GM12892 (cell line): ENCODE results near the gene NCOA1.
A peak's percentile ranks its signal among the peaks of the same experiment; 100 is the strongest.

Source experiments
- DNase-seq: peaks from one replicate; pipeline ENCODE4 v3.0.0; 2011; ENCODE audit not compliant: insufficient read length
- FAIRE-seq: peaks from 2 replicates; lab custom pipeline; 2011; peaks lifted over from hg19 to GRCh38; lab: Jason Lieb, UNC
- POLR2A ChIP-seq: IDR thresholded peaks from 2 replicates; pipeline ENCODE4 v1.6.1; 2011; ENCODE audit warnings: low read depth, low read length, control low read depth
- POLR2AphosphoS5 ChIP-seq: IDR thresholded peaks from 2 replicates; pipeline ENCODE4 v1.6.1; 2011; ENCODE audit warnings: low read depth, low read length, control low read depth
- TAF1 ChIP-seq: IDR thresholded peaks from 2 replicates; pipeline ENCODE4 v1.6.1; 2011; ENCODE audit warnings: low read depth, mild to moderate bottlenecking, control low read depth, low read length, borderline replicate concordance

The NCOA1 gene

DNA sequence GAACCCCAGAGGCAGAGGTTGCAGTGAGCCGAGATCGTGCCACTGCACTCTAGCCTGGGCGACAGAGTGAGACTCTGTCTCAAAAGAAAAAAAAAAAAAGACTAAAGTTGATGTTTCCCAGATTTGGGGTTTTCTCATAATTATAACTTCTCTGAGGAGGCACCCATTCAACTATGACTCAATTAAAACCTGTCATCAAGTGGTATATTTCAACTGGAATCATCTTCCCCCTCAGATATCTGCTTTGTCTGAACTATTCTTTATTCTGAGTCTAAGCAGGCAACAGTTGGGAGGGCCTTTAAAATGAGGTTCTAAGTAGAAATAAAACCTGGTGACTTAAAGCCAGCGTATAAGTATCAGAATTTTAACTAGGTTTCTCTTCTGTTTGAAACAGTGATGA, 213.6 kb downstream of the NCOA1 start:
- no peak for DNase-seq
- TF ChIP-seq POLR2A, result no peak
- TF ChIP-seq POLR2AphosphoS5, result no peak
- TF ChIP-seq TAF1, result no peak
- no peak for FAIRE-seq

DNA sequence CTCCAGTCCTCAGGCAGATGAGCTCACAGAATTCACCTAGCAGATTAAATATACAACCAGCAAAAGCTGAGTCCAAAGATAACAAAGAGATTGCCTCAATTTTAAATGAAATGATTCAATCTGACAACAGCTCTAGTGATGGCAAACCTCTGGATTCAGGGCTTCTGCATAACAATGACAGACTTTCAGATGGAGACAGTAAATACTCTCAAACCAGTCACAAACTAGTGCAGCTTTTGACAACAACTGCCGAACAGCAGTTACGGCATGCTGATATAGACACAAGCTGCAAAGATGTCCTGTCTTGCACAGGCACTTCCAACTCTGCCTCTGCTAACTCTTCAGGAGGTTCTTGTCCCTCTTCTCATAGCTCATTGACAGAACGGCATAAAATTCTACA, 216.1 kb downstream of the NCOA1 start:
- FAIRE-seq (no peak), DNase-seq (no peak)
- TF ChIP-seq POLR2A, result no peak
- no peak for TF ChIP-seq POLR2AphosphoS5
- no peak for TF ChIP-seq TAF1

- FAIRE-seq, result no peak
- no peak for DNase-seq
- TF ChIP-seq POLR2A (no peak), POLR2AphosphoS5 (no peak), TAF1 (no peak)
These were observed 217.6 kb downstream of the NCOA1 start for GRCh38 chr2:24708537-24709152.

GRCh38 chr2:24710806-24711205, 219.8 kb downstream of the NCOA1 start:
- FAIRE-seq (no peak), DNase-seq (no peak)
- TF ChIP-seq POLR2AphosphoS5, result no peak
- no peak for TF ChIP-seq POLR2A
- no peak for TF ChIP-seq TAF1

DNA sequence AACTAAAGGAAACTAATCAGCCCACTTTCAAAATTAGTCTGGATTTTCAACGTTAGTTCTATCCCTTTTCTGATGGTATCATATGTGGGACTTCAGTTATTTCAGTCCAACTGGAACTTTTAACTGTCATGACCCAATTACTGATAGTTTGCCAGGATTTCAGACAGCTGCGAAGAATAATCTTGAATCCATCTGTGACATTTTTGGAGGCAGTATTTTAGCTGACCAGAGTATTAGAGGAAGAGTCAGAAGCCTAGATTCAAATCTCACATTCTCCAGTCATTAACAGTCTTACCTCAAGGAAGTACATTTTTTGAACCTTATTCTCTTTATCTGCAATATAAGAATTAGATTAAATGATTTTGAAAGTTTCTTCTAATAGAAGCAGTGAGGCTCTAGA, 220.8 kb downstream of the NCOA1 start:
- DNase-seq (no peak), FAIRE-seq (peak; percentile 21)
- TF ChIP-seq TAF1 (no peak), POLR2AphosphoS5 (no peak), POLR2A (no peak)

DNA sequence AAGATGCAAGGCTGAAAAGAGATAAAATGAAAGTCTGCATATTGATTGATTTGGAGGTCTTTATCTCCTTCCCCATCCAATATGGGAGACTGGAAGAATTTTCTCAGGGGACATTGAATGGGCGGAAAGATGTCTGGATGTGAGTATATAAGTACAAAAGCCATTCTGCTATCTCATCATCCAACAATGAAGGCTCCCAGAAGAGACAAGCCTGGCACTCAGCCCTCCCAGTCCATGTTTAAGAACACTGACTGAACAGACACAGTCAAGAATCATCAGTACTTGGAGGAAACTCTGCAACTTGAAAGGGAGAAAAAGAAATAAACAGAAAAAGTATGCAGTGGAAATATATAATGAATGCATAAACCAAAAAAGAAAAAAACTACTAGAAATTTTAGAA, 221.2 kb downstream of the NCOA1 start:
- no peak for TF ChIP-seq POLR2AphosphoS5
- TF ChIP-seq TAF1, result no peak
- TF ChIP-seq POLR2A, result no peak
- FAIRE-seq (no peak), DNase-seq (no peak)

DNA sequence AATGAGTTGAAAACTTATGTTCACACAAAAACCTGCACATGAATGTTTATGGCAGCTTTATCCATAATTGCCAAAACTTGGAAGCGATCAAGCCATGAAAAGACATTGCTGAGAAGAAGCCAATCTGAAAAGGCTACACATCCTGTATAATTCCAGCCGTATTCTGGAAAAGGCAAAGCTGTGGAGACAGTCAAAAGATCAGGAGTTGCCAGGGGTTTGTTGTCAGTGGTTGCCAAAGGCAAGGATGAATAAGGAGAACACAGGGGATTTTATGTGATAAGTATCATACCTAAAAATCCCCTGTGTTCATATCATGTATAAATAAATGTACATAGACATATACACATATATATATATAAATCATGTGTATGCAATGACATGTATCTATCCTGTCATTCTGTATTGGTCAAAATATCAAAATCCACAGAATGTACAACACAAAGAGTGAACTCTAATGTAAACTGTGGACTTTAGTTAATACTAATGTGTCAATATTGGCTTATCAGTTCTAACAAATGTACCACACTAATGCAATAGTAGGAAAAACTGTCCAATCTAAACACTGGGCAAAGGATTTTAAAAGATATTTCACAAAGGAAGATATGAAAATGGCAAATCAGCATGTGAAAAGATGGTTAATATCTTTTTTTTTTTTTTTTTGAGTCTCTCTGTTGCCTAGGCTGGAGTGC, 226.4 kb downstream of the NCOA1 start:
- FAIRE-seq (no peak), DNase-seq (no peak)
- TF ChIP-seq POLR2AphosphoS5, result no peak
- TF ChIP-seq POLR2A, result no peak
- no peak for TF ChIP-seq TAF1

GRCh38 chr2:24720310-24720709, 229.3 kb downstream of the NCOA1 start:
- DNase-seq (no peak), FAIRE-seq (peak; percentile 93)
- TF ChIP-seq TAF1 (no peak), POLR2AphosphoS5 (no peak), POLR2A (no peak)

DNA sequence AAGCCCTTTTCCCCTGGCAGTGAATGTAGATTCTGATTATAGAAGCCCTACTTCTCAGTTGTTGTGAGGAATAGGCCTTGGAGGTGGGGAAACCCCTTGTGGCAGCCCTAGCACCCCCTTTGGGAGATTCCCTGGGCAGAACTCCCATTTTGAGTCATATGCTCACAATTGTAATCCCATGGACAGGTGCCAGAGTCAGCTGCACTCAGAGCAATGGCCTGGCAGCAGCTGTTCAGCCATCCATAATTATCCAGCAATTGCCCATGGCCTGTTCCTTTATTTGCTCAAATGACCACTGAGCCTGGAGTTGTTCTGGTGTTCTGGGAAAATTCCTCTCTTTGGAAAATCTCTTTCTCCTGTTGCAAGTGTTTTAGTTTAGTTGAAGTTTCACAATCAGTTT, 230.4 kb downstream of the NCOA1 start:
- TF ChIP-seq TAF1, result no peak
- DNase-seq (no peak), FAIRE-seq (no peak)

GRCh38 chr2:24722141-24722790, 231.2 kb downstream of the NCOA1 start:
- FAIRE-seq (no peak), DNase-seq (no peak)
- TF ChIP-seq POLR2AphosphoS5, result no peak
- TF ChIP-seq TAF1, result no peak
- TF ChIP-seq POLR2A, result no peak

GRCh38 chr2:24723191-24723590, 232.1 kb downstream of the NCOA1 start:
- DNase-seq (no peak), FAIRE-seq (no peak)
- no peak for TF ChIP-seq TAF1
- no peak for TF ChIP-seq POLR2AphosphoS5
- no peak for TF ChIP-seq POLR2A

GRCh38 chr2:24723665-24724064, 232.6 kb downstream of the NCOA1 start:
- no peak for TF ChIP-seq POLR2AphosphoS5
- no peak for TF ChIP-seq TAF1
- no peak for TF ChIP-seq POLR2A
- DNase-seq, result no peak
- no peak for FAIRE-seq
